ENCODE data around the gene CHI3L1.

Gene CHI3L1

DNA sequence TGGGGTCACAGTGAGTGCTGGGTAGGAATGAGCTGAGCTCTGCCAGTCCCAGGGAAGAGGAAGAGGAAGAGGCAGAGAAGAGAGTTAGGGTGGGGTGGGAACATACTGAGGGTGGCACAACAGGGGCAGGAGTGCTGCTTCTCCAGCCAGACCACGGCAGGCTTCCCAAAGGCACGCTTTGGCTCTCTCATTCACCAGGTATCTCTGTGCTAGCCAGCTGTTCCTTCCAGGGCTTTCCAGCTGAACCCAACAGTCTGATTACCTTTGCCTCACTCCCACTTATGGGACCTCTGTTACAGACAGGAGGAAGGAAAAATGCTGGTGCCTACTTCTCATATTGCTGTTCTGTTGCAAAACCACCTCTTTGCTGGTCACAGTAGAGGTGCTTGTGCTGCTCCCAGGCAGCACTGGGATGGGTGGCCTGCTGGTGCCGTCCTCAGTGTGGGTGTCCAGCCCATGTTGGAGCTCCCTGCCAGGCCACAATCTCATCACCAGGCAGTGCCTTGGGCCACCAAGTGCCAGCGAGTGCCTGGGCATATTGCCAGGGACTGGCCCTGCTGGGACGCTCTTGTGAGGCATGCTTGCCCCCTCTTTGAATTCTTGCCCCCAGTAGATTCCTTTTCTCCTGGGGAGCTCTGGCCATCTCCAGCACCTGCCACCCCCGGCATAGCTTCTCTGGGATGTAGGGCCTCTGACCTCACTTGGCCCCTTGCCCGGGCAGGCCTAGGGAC is 56.8 kb downstream of the CHI3L1 start:
- peak; percentile 32 for DNase-seq

Data from islet precursor cell (in vitro differentiated cells).